Stimulated activated CD4-positive, alpha-beta T cell treated with anti-CD3 and anti-CD28 coated beads, TNF-alpha, amount 100 ng/mL, for 1 hour (primary cell): ENCODE results near the gene COL18A1.
"Not testable (repeated sequence)": the region's sequence is repeated elsewhere in the genome, so short reads cannot be mapped to it uniquely, and the experiment has no call there.

Source experiments
- DNase-seq, 3 donors: peaks; one replicate each; pipeline ENCODE4 v3.0.0-alpha.2; 2020; ENCODE audit warnings: low read depth in 3 of 3, low spot score in 1 of 3

The COL18A1 gene

GRCh38 chr21:45440736-45441350, 35.9 kb downstream of the COL18A1 start:
- DNase-seq: no peak

DNA sequence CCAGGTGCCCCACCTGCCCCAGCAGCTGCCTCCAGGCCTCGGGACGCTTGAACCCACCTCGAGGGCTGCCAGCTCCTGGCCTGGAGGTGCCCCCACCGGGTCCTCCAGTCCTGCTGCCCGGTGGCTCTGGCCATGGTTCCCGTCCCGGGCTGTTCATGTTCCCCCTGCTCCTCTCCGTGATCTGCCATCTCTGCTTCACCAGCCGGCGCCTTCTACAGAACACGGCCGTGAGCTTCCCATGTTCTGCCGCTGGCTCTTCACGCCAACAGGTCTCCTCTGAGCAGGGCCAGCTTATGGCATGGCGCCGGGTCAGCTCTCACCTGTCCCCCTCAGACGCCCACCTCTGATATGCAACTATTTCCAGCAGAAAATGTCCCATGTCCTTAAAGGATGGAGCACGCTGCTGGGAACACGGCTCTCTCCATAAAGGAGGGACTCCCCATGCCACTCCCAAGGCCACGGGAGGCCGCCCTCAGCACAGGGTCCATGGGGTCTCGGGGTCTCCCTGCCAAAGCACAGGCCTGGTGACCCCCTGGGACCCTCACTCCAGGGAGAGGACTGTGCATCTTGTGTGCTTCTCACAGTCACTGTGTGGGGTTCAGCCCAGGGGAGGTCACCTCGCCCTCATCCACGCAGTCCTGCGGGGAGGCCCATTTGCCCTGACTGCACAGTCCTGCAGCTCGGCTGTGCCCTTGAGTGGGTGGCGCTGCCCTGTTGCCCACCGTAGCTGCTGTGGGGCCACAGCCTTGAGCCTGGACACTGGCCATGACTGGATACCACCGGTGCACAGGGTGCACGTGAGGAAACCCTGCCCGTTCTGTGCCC, 36.7 kb downstream of the COL18A1 start:
- no peak for DNase-seq

DNA sequence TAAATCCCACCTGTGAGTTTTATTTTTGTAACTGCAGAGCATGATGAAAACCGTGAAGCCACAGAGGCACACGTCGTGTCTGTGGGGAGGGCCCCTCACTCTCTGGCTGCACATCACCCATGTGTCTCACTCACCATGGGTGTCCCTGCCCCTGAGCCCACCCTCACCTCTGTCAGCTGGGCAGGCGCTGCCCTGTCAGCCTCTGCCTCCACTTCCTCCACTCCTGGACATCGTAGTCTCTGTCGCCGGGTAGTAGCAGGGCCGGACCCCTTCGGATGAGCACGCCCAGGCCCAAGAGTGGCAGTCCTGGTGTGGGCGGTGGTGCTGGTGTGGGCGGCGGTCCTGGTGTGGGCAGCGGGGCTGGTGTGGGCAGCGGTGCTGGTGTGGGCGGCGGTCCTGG, 37.3 kb downstream of the COL18A1 start:
- DNase-seq: no peak

DNA sequence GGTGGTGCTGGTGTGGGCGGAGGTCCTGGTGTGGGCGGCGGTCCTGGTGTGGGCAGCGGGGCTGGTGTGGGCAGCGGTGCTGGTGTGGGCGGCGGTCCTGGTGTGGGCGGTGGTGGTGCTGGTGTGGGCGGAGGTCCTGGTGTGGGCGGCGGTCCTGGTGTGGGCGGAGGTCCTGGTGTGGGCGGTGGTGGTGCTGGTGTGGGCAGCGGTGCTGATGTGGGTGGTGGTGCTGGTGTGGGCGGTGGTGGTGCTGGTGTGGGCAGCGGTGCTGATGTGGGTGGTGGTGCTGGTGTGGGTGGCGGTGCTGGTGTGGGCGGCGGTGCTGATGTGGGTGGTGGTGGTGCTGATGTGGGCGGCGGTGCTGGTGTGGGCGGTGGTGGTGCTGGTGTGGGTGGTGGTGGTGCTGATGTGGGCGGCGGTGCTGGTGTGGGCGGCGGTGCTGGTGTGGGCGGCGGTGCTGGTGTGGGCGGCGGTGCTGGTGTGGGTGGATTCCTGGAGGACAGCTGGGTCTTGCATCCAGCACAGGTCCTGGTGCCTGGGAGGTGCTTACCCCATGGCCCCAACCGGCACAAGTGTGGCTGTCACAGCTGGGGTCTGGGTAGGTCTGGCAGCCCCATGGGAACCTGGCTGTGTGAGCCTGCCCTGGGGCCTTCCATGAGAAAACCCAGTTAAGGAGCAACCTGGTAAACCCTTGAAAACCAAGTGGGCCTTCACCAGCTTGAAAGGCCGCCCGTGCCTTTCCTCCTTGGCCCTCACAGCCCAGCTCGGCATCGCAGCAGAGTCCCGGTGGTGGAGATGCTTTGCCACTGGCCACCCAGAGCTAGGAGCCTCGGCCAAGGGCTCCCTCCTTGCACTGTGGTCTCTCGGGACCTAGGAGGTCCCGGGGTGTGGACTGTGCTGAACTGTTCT, 38.0 kb downstream of the COL18A1 start:
- not testable (repeated sequence) for DNase-seq

- no peak for DNase-seq
Observed at GRCh38 chr21:45443595-45444181, 38.7 kb downstream of the COL18A1 start.

- DNase-seq: no peak
Observed at GRCh38 chr21:45444385-45444784, 39.4 kb downstream of the COL18A1 start.

DNA sequence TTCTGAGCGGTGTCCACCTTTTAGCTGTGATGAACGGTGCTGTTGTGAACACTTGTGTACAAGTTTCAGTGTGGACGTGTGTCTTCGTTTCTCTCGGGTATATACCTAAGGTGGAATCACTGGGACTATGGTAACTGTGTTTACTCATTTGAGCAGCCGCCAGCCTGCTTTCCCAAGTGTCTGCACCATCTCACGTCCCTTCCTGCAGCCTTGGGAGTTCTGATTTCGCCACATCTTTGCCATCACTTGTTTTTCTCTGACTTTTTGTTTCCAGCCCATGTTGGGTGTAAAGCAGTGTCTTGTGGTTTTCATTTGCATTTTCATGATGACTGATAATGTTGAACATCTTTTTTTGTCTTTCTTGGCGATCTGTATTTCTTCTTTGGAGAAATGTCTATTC, 40.4 kb downstream of the COL18A1 start:
- no peak for DNase-seq

GRCh38 chr21:45447821-45448220, 42.9 kb downstream of the COL18A1 start:
- no peak for DNase-seq

- no peak for DNase-seq
Observed at GRCh38 chr21:45448283-45448809, 43.4 kb downstream of the COL18A1 start.

GRCh38 chr21:45448810-45449657, 44.1 kb downstream of the COL18A1 start:
- no peak for DNase-seq

DNA sequence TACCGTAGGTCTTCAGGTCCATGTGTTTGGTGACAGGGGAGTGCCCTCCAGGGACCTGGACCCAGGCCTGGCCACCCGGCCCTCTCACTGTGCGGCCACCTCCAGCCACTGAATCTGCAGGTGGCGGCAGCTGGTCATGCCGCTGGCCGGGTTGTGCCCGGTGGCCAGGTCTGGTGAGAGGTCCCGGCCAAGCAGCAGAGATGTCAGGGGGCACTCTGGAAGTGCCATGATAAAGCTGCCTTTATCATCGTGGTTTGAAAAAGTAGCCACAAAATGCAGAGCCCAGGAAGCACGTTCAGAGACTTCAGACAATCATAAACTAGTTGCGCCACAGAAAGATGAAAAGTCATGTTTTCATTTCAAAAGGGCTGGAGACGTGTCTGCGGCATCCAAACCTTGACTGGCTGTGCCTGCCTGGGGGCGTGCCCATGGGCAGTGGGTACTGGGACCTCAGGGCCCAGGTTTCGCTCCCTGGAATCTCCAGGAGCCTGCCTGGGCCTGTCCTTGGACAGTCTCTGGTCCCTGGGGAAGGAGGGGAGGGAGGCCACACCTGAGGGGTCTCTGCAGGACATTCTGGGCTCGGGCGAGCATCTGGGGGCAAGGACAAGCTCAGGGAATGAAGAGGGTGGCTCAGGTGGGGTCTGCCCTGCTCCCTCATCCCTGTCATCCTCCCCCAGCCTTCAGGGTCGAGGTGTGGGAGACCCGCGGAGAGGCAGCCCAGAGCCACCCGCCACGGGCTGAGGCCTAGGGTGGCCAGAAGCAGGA, 44.9 kb downstream of the COL18A1 start:
- DNase-seq: no peak

GRCh38 chr21:45450423-45451090, 45.6 kb downstream of the COL18A1 start:
- DNase-seq: no peak

DNA sequence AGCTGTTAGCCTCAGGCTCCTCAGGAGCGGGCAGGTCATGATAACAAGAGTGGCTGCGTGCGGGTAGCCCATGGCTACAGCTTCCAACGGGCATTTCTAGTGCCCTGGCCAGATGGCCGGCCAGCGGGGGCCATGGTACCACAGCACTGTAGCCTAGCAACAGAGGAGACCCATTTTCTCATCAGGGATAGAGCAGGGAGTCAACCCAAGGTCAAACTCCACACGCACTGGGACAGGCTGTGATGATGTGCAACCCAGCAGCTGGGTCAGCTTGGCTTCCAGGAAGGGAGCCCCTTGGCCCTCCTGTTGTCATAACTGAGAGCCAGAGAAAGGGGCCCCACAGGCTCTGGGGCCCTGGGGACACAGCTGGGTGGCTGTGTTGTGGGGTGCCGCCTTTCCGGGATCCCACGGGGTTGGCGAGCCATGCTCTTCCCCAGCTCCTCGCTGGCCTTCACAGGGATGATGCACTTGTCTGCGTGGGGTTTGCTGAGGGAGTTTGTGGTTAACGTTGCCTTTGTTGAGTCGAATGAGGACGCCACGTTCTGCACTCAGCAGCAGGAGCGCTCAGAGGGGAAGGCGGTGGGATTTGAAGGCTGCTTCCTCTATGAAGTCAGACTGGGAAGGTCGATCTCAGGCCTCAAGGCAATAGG, 46.3 kb downstream of the COL18A1 start:
- no peak for DNase-seq

GRCh38 chr21:45451771-45452182, 46.8 kb downstream of the COL18A1 start:
- no peak for DNase-seq

DNA sequence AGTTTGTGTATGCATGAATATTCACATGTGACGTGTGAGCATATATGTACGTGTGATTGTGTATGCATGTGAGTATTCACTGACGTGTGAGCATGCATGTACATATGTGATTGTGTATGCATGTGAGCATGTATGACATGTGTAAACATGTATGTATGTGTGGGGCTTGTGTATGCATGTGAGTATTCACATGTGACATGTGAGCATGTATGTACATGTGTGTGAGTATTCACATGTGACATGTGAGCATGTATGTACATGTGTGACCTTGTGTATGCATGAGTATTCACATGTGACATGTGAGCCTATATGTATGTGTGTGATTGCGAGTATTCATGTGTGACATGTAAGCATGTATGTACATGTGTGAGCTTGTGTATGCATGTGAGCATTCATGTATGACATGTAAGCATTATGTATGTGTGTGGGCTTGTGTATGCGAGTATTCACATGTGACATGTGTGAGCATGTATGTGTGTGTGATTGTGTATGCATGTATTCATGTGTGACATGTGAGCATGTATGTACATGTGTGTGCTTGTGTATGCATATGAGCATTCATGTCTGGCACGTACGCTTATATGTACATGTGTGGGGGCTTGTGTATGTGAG, 47.8 kb downstream of the COL18A1 start:
- DNase-seq: no peak

DNA sequence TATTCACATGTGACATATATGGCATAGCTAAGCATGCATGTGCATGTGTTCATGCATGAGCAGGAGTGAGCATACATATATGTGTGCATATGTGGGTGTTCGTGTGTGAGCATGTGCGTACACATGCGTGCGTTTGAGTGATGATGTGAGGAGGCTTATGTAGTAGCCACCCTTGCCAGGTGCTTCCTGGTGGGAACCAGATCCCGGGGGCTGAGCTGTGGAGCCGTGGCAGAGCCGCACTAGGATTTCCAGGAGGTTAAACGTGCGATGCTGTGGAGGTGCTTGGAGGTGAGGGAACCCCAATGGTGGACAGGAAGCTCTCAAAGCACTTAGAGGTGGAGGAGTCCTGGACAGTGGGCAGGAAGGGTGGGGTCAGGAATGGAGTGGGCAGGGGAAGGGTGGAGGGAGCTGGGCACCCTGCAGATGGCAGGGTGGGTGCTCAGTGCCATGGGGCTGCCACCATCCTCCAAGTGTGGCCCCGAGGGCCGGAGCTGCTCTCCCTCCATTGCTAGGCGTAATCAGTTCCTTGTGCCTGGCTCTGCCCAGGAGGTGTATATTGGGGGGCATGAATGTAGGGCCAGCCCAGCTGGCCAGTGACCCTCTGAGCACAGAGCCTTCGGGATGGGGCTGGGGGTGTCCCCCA, 48.5 kb downstream of the COL18A1 start:
- DNase-seq: no peak
